Stomach (tissue), 4 donors: ENCODE measurements around the gene MAD2L1BP.

ENCODE experiments used
- CTCF ChIP-seq, 7 experiments: fragments of 450-650 bp in 4 of 7; fragments of 200-600 bp in 3 of 7; sonication (generic) in 3 of 7; IDR thresholded peaks; one replicate each; pipeline ENCODE4 v1.5.1; 2016 to 2019; ENCODE audit warnings: antibody characterized with exemption in 7 of 7, control low read depth in 2 of 7, mild to moderate bottlenecking in 1 of 7
- POLR2A ChIP-seq, 4 donors: fragments of 450-650 bp; IDR thresholded peaks; one replicate each; pipeline ENCODE4 v1.6.1; 2016; ENCODE audit warnings: antibody characterized with exemption in 4 of 4, control low read depth in 2 of 4, mild to moderate bottlenecking in 1 of 4, moderate library complexity in 1 of 4

- TF ChIP-seq CTCF (IDR thresholded peaks at IDR 0.05) (no peak), POLR2A (IDR thresholded peaks at IDR 0.05) (no peak)
Measured at GRCh38 chr6:43624786-43625288, 10.8 kb upstream of the MAD2L1BP start.
